Measurements from ENCODE around the gene FIGNL1. TPM values are rescaled to one million over a fixed set of nuclear protein-coding genes. Genes with fewer than 3 reads are reported as not detected.

Gene FIGNL1
- total and polyA plus RNA-seq, 2 donors (not counting 3 experiments of a cell fraction or from before 2014, with no cell fraction given): 20.8 to 49.3 TPM

- Histone ChIP-seq H3K4me1 (ENCODE audit: control insufficient read depth, extremely low read depth, insufficient read depth, low read length) (no peaks in the 10 kb centered on the region), H3K4me3 (replicated peaks in 1 of 3; ENCODE audit: insufficient read depth in 1 of 3, low read depth in 1 of 3, low read length in 3 of 3) (no peak overlapping the region), H2AFZ (ENCODE audit: low read depth, low read length) (no peak overlapping the region), H3K4me2 (ENCODE audit: insufficient read depth, low read length) (no peak overlapping the region), H3K9me3 (replicated peaks; ENCODE audit: control insufficient read depth, insufficient read depth, low read length) (no peaks in the 10 kb centered on the region), H3K27ac (ENCODE audit: insufficient read depth, low read depth, low read length) (no peak overlapping the region), H3K36me3 (ENCODE audit: control insufficient read depth in 2 of 2, extremely low read depth in 1 of 2, insufficient read depth in 2 of 2, low read length in 2 of 2) (no peaks in the 10 kb centered on the region), H3K27me3 (ENCODE audit: control insufficient read depth in 2 of 2, insufficient read depth in 2 of 2, low read length in 2 of 2) (peaks cover 15 to 29% of the 10 kb centered on the region in 2 experiments), H3K9ac (replicated peaks; ENCODE audit: extremely low read depth, insufficient read depth, low read length) (no peak overlapping the region), H3K9me1 (replicated peaks; ENCODE audit: control insufficient read depth, extremely low read depth, insufficient read depth, low read length) (no peaks in the 10 kb centered on the region), H3K79me2 (ENCODE audit: control insufficient read depth, insufficient read depth, low read length) (no peaks in the 10 kb centered on the region), H4K20me1 (replicated peaks; ENCODE audit: control insufficient read depth, extremely low read depth, insufficient read depth, low read length) (no peaks in the 10 kb centered on the region)
- FAIRE-seq (no peak), DNase-seq (ENCODE audit: low read depth, low spot score) (no peak)
- dilution Hi-C loops (cut with MboI; ENCODE audit: extremely low pct_ligation_motif_present, low sequenced_read_pairs): no loop called here
- POLR2A ChIA-PET: no interaction called here
- TF ChIP-seq, protein P1, sequence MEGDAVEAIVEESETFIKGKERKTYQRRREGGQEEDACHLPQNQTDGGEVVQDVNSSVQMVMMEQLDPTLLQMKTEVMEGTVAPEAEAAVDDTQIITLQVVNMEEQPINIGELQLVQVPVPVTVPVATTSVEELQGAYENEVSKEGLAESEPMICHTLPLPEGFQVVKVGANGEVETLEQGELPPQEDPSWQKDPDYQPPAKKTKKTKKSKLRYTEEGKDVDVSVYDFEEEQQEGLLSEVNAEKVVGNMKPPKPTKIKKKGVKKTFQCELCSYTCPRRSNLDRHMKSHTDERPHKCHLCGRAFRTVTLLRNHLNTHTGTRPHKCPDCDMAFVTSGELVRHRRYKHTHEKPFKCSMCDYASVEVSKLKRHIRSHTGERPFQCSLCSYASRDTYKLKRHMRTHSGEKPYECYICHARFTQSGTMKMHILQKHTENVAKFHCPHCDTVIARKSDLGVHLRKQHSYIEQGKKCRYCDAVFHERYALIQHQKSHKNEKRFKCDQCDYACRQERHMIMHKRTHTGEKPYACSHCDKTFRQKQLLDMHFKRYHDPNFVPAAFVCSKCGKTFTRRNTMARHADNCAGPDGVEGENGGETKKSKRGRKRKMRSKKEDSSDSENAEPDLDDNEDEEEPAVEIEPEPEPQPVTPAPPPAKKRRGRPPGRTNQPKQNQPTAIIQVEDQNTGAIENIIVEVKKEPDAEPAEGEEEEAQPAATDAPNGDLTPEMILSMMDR (IDR thresholded peaks at IDR 0.05; ENCODE audit: extremely low read depth in 1 of 2, insufficient read depth in 1 of 2, low read depth in 1 of 2, low read length in 2 of 2): peak in 1 of 2 donors; percentile 11
- TF ChIP-seq EZH2 (IDR thresholded peaks at IDR 0.05; ENCODE audit: borderline replicate concordance, low read depth, low read length, severe bottlenecking): no peak
- TF ChIP-seq POLR2AphosphoS5 (IDR thresholded peaks at IDR 0.05; ENCODE audit: insufficient read depth, low read depth, low read length): no peak
- CTCF ChIA-PET: no interaction called here
- intact Hi-C loops (cut with micrococcal nuclease): no loop called here
- BruUV-seq (replicated peaks): no TSS peak
These were observed 45.8 kb downstream of the FIGNL1 start for GRCh38 chr7:50404392-50404791.

DNA sequence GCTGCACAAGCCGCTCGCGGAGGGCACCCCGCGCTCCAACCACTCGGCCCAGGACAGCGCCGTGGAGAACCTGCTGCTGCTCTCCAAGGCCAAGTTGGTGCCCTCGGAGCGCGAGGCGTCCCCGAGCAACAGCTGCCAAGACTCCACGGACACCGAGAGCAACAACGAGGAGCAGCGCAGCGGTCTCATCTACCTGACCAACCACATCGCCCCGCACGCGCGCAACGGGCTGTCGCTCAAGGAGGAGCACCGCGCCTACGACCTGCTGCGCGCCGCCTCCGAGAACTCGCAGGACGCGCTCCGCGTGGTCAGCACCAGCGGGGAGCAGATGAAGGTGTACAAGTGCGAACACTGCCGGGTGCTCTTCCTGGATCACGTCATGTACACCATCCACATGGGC, 50.0 kb downstream of the FIGNL1 start:
- no TSS peak for BruUV-seq (replicated peaks)
- no peaks in the 10 kb centered on the region for H3K9me3 ChIP-seq (replicated peaks; ENCODE audit: control insufficient read depth, insufficient read depth, low read length)
- dilution Hi-C loops (cut with MboI; ENCODE audit: extremely low pct_ligation_motif_present, low sequenced_read_pairs) (no loop called here), intact Hi-C loops (cut with micrococcal nuclease) (no loop called here)
- no peaks in the 10 kb centered on the region for H3K79me2 ChIP-seq (ENCODE audit: control insufficient read depth, insufficient read depth, low read length)
- no peak overlapping the region for H3K4me3 ChIP-seq (replicated peaks in 1 of 3; ENCODE audit: insufficient read depth in 1 of 3, low read depth in 1 of 3, low read length in 3 of 3)
- POLR2A ChIA-PET: no interaction called here
- H3K4me2 ChIP-seq (ENCODE audit: insufficient read depth, low read length): no peak overlapping the region
- peak overlapping the region; percentile 35 for H2AFZ ChIP-seq (ENCODE audit: low read depth, low read length)
- TF ChIP-seq EZH2 (IDR thresholded peaks at IDR 0.05; ENCODE audit: borderline replicate concordance, low read depth, low read length, severe bottlenecking): peak; percentile 44
- TF ChIP-seq, protein P1 (IDR thresholded peaks at IDR 0.05; ENCODE audit: extremely low read depth in 1 of 2, insufficient read depth in 1 of 2, low read depth in 1 of 2, low read length in 2 of 2): no peak
- FAIRE-seq: no peak
- CTCF ChIA-PET: no interaction called here
- no peak for DNase-seq (ENCODE audit: low read depth, low spot score)
- H3K4me1 ChIP-seq (ENCODE audit: control insufficient read depth, extremely low read depth, insufficient read depth, low read length): no peaks in the 10 kb centered on the region
- no peaks in the 10 kb centered on the region for H3K36me3 ChIP-seq (ENCODE audit: control insufficient read depth in 2 of 2, extremely low read depth in 1 of 2, insufficient read depth in 2 of 2, low read length in 2 of 2)
- no peaks in the 10 kb centered on the region for H4K20me1 ChIP-seq (replicated peaks; ENCODE audit: control insufficient read depth, extremely low read depth, insufficient read depth, low read length)
- H3K27me3 ChIP-seq (ENCODE audit: control insufficient read depth in 2 of 2, insufficient read depth in 2 of 2, low read length in 2 of 2): peaks cover 19 to 53% of the 10 kb centered on the region in 2 experiments
- H3K9ac ChIP-seq (replicated peaks; ENCODE audit: extremely low read depth, insufficient read depth, low read length): no peak overlapping the region
- H3K9me1 ChIP-seq (replicated peaks; ENCODE audit: control insufficient read depth, extremely low read depth, insufficient read depth, low read length): no peaks in the 10 kb centered on the region
- no peak overlapping the region for H3K27ac ChIP-seq (ENCODE audit: insufficient read depth, low read depth, low read length)

Measured in endothelial cell of umbilical vein (primary cell).